Lower leg skin (tissue), 4 donors: Measurements from ENCODE around the gene ASAP2. TPM values are rescaled to one million over a fixed set of nuclear protein-coding genes. Genes with fewer than 3 reads are reported as not detected.

Experiments used
- DNase-seq, 2 donors: peaks; one replicate each; pipeline ENCODE4 v3.0.0-alpha.2; 2019; ENCODE audit warnings: low spot score in 2 of 2
- H3K4me3 ChIP-seq: fragments of 200-600 bp; sonication (generic); 2 replicates; pipeline ENCODE4 v1.5.1; 2017; ENCODE audit warnings: mild to moderate bottlenecking, low read depth; ENCODE audit not compliant: poor library complexity, severe bottlenecking
- POLR2A ChIP-seq, 2 donors: fragments of 450-650 bp; IDR thresholded peaks; one replicate each; pipeline ENCODE4 v1.6.1; 2016 to 2017; ENCODE audit warnings: antibody characterized with exemption in 2 of 2, mild to moderate bottlenecking in 1 of 2, moderate library complexity in 1 of 2
- WGBS, 2 donors: methylation state at CpG; one replicate each; pipeline ENCODE4 v1.1.5; 2018; 5-methylcytosine and 5-hydroxymethylcytosine counted together
- intact Hi-C: fragments of 100-400 bp; cut with DNase I; formaldehyde crosslinking; loops from one replicate; pipeline ENCODE4 v1.15.0; 2023; ENCODE audit warnings: low total_unique reads
- total RNA-seq, 4 donors: library from RNA; depleted of rRNA; stranded (reverse); fragments of >200 nt; gene quantifications; one replicate each; pipeline ENCODE4 v1.1.0, GENCODE V29; 2016
- TF ChIP-seq, protein P1 (sequence below), 3 donors: fragments of 450-650 bp; IDR thresholded peaks; one replicate each; pipeline ENCODE4 v1.5.1; 2016; ENCODE audit warnings: antibody characterized with exemption in 3 of 3, mild to moderate bottlenecking in 3 of 3, moderate library complexity in 2 of 3

ASAP2 gene
- total RNA-seq, 4 donors from 2014 or later, result 30.4 to 40.7 (median 33.1) TPM

DNA sequence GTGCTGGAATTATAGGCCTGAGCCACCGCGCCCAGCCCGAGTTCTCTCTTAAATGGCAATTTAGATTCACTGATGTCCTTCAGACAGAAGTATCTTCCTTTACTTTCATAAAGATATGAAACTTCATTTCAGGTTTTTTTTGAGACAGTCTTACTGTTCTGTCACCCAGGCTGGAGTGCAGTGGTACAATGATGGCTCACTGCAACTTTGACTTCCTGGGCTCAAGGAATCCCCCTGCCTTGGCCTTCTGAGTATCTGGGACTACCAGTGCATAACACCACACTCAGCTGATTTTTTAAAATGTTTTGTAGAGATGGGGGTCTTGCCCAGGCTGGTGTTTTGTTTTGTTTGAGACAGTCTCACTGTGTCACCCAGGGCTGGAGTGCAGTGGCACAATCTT, 203.5 kb downstream of the ASAP2 start:
- intact Hi-C loops, result no loop called here
- WGBS, 2 donors, result 98 to 99% methylated on average over 3 of the region's 3 CpGs
- no peak for DNase-seq
- TF ChIP-seq, protein P1, sequence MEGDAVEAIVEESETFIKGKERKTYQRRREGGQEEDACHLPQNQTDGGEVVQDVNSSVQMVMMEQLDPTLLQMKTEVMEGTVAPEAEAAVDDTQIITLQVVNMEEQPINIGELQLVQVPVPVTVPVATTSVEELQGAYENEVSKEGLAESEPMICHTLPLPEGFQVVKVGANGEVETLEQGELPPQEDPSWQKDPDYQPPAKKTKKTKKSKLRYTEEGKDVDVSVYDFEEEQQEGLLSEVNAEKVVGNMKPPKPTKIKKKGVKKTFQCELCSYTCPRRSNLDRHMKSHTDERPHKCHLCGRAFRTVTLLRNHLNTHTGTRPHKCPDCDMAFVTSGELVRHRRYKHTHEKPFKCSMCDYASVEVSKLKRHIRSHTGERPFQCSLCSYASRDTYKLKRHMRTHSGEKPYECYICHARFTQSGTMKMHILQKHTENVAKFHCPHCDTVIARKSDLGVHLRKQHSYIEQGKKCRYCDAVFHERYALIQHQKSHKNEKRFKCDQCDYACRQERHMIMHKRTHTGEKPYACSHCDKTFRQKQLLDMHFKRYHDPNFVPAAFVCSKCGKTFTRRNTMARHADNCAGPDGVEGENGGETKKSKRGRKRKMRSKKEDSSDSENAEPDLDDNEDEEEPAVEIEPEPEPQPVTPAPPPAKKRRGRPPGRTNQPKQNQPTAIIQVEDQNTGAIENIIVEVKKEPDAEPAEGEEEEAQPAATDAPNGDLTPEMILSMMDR (IDR thresholded peaks at IDR 0.05), result no peak
- no peak for TF ChIP-seq POLR2A (IDR thresholded peaks at IDR 0.05)
- H3K4me3 ChIP-seq, result no peak overlapping the region

DNA sequence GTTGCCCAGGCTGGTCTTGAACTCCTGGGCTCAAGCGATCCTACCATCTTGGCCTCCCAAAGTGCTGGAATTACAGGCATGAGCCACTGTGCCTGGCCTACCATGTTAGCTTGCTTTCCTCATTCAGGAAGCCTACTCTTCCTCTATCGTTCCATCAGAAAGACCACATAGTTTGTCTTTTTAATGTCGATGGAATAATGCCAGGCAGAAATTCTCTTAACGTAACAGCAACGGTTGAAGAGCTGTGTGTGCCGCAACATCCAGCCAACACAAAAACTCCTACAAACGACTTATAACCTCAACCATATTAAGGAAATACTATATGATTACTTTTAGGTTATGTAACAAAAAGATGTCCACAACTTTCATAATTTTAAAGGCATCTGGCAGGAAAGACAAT, 206.2 kb downstream of the ASAP2 start:
- intact Hi-C loops, result no loop called here
- DNase-seq, result no peak
- H3K4me3 ChIP-seq, result no peak overlapping the region
- 81 to 84% methylated on average over 7 of the region's 7 CpGs for WGBS, 2 donors
- TF ChIP-seq, protein P1 (IDR thresholded peaks at IDR 0.05), result no peak
- no peak for TF ChIP-seq POLR2A (IDR thresholded peaks at IDR 0.05)

DNA sequence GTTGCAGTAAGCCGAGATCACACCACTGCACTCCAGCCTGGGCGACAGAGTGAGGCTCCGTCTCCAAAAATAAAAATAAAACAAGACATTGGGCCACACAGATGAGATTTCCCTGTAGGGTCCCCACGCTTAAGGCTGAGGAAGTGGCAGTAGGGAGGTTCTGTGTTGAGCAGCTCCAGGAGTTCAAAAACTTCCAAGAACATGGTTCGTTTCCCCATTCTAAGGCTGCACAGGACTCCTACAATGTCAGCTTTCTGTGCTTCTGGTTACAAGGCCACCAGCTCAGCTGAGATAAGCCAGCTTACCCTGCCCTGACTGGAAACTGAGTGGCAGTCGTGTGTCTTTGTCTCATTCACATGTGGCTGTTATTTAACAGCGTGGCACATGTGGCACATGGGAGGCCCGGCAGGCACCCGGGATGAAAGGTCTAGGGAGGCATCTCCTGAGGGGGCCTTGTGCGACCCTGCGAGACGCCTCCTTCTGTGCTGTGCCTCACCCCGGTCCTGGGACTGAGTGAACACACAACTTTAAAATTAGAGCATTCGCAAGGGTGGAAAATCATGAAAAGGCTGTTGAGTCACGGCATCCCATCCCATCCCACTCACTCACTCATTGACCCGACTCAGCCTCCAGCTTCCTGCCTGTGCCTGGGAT, 209.0 kb downstream of the ASAP2 start:
- peak in 1 of 2 donors; percentile 74 for DNase-seq
- TF ChIP-seq POLR2A (IDR thresholded peaks at IDR 0.05), result no peak
- TF ChIP-seq, protein P1 (IDR thresholded peaks at IDR 0.05), result no peak
- no peak overlapping the region for H3K4me3 ChIP-seq
- 82 to 86% methylated on average over 16 of the region's 16 CpGs for WGBS, 2 donors
- intact Hi-C loops, result no loop called here

DNA sequence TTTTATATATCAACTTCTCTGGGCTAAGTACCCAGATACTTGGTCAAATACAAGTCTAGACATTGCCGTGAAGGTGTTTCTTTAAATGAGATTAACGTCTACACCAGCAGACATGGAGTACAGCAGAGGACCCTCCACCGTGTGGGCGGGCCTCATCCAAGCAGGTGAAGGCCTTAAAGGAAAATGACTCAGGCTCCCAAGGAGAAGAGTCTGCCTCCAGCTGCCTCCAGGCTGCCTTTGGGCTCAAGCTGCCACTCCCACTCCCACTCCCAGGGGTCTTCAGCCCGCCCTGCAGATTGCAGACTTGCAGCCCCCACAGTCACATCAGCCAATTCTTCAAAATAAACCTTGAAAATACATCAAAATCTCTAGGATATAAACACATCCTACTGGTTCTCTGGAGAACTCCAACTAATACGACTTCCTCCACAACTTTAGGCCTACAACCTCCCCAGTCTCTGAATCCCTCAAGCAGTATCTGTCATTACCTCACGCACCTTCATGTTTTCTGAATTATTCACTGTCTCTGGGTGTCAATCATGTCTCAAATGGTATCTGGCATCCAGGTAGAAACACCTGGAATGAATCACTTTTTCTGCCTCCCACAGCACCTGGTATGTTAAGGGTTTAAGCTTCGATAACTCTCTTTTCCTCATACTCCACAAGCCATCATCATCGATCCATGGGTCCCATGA, 209.8 kb downstream of the ASAP2 start:
- intact Hi-C loops, result no loop called here
- H3K4me3 ChIP-seq, result no peak overlapping the region
- no peak for TF ChIP-seq POLR2A (IDR thresholded peaks at IDR 0.05)
- TF ChIP-seq, protein P1 (IDR thresholded peaks at IDR 0.05), result no peak
- WGBS, 2 donors, result 81 to 83% methylated on average over 9 of the region's 9 CpGs
- peak in 1 of 2 donors; percentile 40 for DNase-seq

DNA sequence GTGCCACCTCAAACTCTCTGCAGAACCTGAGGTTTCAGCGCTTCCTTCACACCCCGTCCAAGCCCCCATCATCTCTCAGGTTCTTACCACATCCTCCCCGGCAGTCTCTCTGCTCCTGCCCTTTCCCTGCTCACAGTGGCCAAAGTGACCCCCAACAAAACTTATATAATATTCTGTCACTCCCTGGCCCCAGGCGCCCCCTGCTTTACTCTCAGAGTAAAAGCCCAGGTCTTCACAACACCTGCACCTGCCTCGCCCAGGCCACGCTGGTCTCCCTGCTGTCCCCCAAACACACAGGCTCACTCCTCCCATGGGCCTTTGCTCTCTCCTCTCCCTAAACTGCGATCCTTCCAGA, 210.3 kb downstream of the ASAP2 start:
- TF ChIP-seq, protein P1 (IDR thresholded peaks at IDR 0.05), result no peak
- no peak for TF ChIP-seq POLR2A (IDR thresholded peaks at IDR 0.05)
- no peak overlapping the region for H3K4me3 ChIP-seq
- intact Hi-C loops, result no loop called here
- peak in 1 of 2 donors; percentile 82 for DNase-seq
- 94 to 97% methylated on average over 7 of the region's 7 CpGs for WGBS, 2 donors
